Ishikawa (cell line): ENCODE results near the gene CAMK2D.

ENCODE experiments used
- CEBPB ChIP-seq: IDR thresholded peaks from 2 replicates; pipeline ENCODE4 v1.6.1; 2012
- CREB1 ChIP-seq: IDR thresholded peaks from 2 replicates; pipeline ENCODE4 v1.6.1; 2012; ENCODE audit warnings: low read depth
- EGR1 ChIP-seq: IDR thresholded peaks from 2 replicates; pipeline ENCODE4 v1.6.1; 2012
- EP300 ChIP-seq: IDR thresholded peaks from 2 replicates; pipeline ENCODE4 v1.6.1; 2012; ENCODE audit warnings: borderline replicate concordance
- FOXM1 ChIP-seq: IDR thresholded peaks from 2 replicates; pipeline ENCODE4 v1.6.1; 2012; ENCODE audit warnings: low read depth, borderline replicate concordance
- NFIC ChIP-seq: IDR thresholded peaks from 2 replicates; pipeline ENCODE4 v1.6.1; 2012
- RAD21 ChIP-seq: IDR thresholded peaks from 2 replicates; pipeline ENCODE4 v1.6.1; 2012; ENCODE audit warnings: low read depth
- TAF1 ChIP-seq: IDR thresholded peaks from 2 replicates; pipeline ENCODE4 v1.6.1; 2012; ENCODE audit warnings: low read depth, mild to moderate bottlenecking
- YY1 ChIP-seq: IDR thresholded peaks from 2 replicates; pipeline ENCODE4 v1.6.1; 2012; ENCODE audit warnings: low read depth
- TF ChIP-seq, protein P1 (sequence below): IDR thresholded peaks from 2 replicates; pipeline ENCODE4 v1.6.1; 2012; ENCODE audit warnings: low read depth, mild to moderate bottlenecking
- TF ChIP-seq, protein P2 (sequence below): IDR thresholded peaks from 2 replicates; pipeline ENCODE4 v1.6.1; 2012
- TF ChIP-seq, protein P3 (sequence below): IDR thresholded peaks from 2 replicates; pipeline ENCODE4 v1.6.1; 2012

DNA sequence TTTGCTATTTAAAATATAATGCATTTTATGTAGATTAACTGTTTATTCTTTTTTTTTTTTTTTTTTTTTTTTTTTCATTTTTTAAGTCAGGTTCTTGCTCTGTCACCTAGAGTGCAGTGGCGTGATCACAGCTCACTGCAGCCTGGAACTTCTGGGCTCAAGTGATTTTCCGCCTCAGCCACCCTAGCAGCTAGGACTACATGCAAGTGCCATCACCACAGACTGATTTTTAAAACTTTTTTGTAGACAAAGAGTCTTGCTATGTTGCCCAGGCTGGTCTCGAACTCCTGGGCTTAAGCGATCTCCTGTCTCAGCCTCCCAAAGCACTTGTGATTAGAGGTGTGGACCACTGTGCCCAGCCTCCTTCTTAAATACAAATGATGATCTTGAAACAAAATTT is 159.9 kb downstream of the CAMK2D start:
- TF ChIP-seq FOXM1 (no peak), TAF1 (no peak), YY1 (no peak), RAD21 (no peak), CREB1 (no peak), EP300 (no peak), CEBPB (no peak), NFIC (no peak), EGR1 (no peak)
- TF ChIP-seq, protein P1, sequence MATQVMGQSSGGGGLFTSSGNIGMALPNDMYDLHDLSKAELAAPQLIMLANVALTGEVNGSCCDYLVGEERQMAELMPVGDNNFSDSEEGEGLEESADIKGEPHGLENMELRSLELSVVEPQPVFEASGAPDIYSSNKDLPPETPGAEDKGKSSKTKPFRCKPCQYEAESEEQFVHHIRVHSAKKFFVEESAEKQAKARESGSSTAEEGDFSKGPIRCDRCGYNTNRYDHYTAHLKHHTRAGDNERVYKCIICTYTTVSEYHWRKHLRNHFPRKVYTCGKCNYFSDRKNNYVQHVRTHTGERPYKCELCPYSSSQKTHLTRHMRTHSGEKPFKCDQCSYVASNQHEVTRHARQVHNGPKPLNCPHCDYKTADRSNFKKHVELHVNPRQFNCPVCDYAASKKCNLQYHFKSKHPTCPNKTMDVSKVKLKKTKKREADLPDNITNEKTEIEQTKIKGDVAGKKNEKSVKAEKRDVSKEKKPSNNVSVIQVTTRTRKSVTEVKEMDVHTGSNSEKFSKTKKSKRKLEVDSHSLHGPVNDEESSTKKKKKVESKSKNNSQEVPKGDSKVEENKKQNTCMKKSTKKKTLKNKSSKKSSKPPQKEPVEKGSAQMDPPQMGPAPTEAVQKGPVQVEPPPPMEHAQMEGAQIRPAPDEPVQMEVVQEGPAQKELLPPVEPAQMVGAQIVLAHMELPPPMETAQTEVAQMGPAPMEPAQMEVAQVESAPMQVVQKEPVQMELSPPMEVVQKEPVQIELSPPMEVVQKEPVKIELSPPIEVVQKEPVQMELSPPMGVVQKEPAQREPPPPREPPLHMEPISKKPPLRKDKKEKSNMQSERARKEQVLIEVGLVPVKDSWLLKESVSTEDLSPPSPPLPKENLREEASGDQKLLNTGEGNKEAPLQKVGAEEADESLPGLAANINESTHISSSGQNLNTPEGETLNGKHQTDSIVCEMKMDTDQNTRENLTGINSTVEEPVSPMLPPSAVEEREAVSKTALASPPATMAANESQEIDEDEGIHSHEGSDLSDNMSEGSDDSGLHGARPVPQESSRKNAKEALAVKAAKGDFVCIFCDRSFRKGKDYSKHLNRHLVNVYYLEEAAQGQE: no peak
- TF ChIP-seq, protein P2, sequence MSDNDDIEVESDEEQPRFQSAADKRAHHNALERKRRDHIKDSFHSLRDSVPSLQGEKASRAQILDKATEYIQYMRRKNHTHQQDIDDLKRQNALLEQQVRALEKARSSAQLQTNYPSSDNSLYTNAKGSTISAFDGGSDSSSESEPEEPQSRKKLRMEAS: no peak
- TF ChIP-seq, protein P3, sequence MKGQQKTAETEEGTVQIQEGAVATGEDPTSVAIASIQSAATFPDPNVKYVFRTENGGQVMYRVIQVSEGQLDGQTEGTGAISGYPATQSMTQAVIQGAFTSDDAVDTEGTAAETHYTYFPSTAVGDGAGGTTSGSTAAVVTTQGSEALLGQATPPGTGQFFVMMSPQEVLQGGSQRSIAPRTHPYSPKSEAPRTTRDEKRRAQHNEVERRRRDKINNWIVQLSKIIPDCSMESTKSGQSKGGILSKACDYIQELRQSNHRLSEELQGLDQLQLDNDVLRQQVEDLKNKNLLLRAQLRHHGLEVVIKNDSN: no peak
